ENCODE measurements around the gene H2AZ1.

The H2AZ1 gene

GRCh38 chr4:99945718-99946355 lies 4.2 kb downstream of the H2AZ1 start:
- DNase-seq = peak in 1 of 2 donors; percentile 30

GRCh38 chr4:99943904-99944437 lies 6.1 kb downstream of the H2AZ1 start:
- DNase-seq = peak in 1 of 2 donors; percentile 38

DNA sequence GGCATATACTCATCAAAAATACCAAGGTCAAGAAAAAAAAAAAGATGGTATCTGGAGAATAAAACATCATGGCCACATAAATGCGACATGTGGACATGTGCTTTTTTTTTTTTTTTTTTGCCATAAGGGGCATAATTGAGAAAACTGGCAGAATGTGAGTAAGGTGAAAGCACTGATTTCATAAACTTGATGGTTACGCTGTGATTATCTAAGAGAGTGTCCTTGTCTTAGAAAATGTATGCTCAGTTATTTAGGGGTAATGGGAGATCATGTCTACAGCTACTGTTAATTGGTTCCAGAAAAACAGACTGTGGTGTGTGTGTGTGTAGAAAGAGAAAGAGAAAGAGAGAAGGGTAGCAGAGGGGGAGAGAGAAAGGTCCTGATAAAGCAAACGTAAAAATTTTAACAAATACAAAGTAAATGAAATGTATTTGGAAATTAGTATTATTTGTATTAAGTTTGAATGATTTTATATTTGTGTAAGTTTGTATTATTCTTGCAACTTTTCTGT lies 11.8 kb downstream of the H2AZ1 start:
- DNase-seq = no peak

DNA sequence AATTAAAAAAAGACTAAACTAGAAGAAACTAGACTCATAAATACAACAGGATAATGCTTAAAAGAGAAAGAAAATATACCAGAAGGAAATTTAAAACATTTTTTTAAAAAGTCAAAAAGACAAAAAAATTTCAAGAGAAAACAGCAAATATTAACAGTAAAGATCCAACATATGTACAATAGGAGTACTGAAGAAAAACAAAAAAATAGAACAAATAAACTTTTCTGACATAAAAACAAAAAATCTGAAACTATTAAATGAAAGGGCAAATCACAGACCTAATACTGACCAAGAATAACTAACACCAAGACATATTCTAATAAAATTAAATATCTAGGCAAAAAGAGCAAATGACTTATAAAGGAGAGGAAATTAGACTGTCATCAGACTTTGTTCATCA lies 15.2 kb downstream of the H2AZ1 start:
- peak in 1 of 2 donors; percentile 14 for DNase-seq

GRCh38 chr4:99927566-99927965 lies 22.5 kb downstream of the H2AZ1 start:
- DNase-seq = no peak

GRCh38 chr4:99921174-99921573 lies 28.9 kb downstream of the H2AZ1 start:
- no peak for DNase-seq

DNA sequence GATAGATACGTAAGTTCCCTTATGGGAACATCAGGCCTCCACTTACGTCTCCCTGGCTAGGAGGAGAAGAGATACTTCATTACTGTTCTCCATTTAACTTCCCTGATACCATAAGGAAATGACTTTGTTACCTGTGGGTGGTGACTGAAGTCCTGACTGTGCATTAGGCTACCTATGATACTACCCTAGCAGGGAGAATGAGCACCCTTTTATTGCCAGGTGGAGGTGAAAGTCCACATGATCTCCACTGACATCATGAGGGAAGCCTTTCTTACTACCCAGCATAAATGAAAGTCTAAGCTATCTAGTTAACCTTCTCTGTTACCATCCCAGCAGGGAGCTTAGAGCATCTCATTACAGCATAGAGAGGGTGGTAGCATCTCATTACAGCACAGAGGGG lies 31.4 kb downstream of the H2AZ1 start:
- no peak for DNase-seq

DNA sequence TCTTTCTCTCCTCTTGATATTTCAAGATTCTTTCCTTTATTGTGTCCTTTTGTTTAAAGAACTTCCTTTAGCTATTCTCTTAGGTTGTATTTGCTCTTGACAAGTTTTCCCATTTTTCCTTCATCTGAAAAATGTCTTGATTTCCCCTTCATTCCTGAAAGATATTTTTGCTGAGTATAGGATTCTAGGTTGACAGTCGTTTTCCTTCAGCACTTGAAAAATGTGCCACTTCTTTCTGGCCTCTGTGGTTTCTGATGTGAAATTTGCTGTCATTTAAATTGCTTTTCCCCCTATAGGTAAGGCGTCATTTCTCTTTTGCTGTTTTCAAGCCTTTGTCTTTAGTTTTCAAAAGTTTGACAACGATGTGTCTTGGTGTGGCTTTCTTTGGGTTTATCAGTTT lies 32.5 kb downstream of the H2AZ1 start:
- DNase-seq = no peak

DNA sequence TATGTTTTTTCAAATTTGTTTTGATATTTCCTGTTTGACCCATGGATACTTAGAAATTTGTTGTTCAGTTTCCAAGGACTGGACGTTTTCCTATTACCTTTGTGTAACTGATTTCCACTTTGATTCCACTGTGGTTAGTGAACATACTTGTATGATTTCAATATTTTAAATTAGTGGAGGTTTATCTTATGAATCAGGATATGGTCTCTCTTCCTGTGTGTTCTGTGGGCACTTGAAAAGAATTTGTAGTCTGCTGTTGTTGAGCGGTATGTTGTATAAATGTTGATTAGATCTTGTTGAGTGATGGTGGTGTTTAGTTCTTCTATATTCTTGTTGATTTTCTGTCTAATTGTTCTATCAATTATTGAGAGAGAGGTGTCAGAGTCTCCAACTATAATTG lies 34.6 kb downstream of the H2AZ1 start:
- DNase-seq = no peak
